ENCODE data around the gene DERA.
"Not testable (repeated sequence)": the region's sequence is repeated elsewhere in the genome, so short reads cannot be mapped to it uniquely, and the experiment has no call there.

DERA gene

DNA sequence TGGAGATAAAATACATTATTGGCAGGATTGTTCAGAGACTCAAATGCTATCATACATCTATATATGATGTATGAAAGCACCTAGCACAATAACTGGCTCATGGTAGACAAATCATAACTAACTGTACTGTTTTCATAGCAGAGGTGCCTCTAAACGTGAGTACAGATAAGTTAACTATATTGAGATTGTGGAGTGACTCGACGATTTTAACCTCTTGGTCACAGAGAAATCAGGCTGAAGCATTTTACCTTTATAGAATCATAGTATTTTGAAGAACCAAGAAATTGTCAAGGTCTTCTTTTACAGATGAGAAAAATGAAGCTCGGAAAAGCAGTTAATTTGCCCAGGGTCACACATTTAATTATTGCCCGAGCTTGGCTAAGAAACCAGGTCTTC is 666 bp upstream of the DERA start:
- DNase-seq = no peak

DNA sequence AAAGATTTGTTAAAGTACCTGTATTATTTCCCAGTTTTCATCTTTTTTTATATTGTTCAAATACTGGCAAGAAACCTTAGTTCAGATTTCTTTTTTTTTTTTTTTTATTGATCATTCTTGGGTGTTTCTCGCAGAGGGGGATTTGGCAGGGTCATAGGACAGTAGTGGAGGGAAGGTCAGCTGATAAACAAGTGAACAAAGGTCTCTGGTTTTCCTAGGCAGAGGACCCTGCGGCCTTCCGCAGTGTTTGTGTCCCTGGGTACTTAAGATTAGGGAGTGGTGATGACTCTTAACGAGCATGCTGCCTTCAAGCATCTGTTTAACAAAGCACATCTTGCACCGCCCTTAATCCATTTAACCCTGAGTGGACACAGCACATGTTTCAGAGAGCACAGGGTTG is 799 bp downstream of the DERA start:
- DNase-seq = not testable (repeated sequence)

DNA sequence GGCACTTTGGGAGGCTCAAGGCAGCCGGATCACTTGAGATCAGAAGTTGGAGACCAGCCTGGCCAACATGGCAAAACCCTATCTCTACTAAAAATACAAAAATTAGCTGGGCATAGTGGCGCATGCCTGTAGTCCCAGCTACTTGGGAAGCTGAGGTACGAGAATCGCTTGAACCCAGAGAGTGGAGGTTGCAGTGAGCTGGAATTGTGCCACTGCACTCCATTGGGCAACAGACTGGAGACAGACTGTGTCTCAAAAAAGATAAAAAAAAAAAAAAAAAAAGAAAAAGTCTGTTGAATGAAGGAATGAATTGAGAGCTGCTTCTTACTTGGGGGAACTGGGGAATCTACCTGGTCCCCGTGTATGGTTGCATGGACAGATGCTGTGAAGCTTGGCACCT is 3.0 kb downstream of the DERA start:
- not testable (repeated sequence) for DNase-seq

DNA sequence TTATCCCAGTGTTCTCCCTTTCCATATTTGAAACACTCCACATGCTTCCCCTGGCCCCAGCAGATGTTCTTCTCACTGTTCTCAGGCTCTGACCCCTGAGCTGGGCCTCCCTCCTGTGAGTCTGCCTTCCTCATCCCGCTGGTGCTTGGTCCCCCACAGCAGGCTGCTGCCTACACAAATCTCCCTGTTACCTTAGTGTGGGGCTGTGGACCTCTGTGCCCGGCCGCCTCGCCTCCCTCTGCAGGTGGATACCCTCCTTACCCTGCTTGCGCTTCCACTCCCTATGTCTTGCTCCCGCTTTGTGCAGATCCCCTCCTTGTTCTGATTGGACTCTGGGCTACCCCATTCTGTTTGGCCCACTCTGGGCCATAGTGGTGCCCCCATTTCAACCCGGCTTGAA is 6.9 kb downstream of the DERA start:
- no peak for DNase-seq

DNA sequence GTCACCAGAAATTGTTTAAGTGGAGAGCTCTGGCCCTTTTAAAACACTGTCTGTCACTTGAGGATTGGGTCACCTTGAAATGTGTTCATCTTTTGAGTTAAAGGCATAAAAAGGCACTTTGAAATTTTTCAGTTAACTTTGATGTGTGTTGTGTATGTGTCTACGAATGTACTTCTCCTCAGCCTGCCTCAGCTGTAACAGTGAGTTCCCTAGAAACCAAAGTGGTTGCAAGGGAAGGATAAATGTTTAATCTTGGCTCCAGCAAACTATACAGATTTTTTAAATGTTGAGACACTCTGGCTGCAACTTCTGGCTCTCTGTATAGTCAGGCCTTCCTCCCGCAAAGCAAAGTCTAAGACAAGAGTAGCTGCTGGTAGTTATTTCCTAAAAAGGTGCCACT is 8.3 kb downstream of the DERA start:
- no peak for DNase-seq

DNA sequence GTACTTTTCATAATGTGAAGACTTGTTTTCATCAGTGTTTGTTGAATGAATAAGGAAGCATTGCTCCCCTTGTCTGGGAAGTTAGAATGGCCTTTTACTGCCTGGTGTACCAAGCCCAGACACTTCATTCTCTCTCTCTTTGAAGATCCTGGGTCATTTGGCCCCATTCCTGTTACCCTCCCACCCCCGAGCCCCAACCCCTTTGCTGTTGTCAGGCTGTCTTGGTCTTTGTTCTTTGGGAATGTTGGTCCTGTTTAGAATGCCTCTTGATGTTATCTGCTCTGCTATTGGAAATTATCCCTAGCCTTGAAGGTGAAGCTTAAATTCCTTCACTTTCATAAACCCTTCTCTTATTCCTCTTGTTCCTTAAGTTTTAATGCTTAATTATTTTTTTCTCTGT is 13.8 kb downstream of the DERA start:
- DNase-seq = no peak

- DNase-seq = peak; percentile 26
These were observed 17.2 kb downstream of the DERA start for GRCh38 chr12:15928346-15928745.

GRCh38 chr12:15928870-15929571 is 17.9 kb downstream of the DERA start:
- no peak for DNase-seq

GRCh38 chr12:15931590-15932053 is 20.5 kb downstream of the DERA start:
- no peak for DNase-seq

DNA sequence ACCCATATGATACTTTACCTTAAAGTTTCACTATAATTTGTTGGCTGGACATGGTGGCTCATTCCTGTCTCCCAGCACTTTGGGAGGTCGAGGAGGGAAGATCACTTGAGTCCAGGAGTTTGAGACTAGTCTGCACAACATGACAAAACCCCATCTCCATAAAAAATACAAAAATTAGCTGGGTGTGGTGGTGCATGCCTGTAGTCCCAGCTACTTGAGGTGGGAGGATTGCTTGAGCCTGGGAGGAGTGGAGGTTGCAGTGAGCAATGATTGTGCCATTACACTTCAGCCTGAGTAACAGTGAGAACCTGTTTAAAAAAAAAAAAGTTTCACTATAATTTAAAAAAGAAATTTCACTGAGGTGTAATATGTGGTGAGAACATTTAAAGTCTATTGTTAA is 21.2 kb downstream of the DERA start:
- no peak for DNase-seq

DNA sequence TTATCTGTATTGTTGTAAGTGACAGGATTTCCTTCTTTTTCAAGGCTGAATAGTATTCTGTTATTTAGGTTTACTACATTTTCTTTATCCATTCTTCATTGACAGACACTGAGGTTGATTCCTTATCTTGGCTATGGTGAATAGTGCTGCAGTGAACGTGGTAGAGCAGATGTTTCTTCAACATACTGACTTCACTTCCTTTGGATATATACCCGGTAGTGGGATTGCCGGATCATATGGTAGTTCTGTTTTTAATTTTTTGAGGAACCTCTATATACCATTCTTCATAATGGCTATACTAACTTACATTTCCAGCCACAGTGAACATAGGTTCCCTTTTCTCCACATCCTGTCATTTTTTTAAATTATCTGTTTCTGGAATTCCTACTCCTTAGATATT is 21.8 kb downstream of the DERA start:
- no peak for DNase-seq

DNA sequence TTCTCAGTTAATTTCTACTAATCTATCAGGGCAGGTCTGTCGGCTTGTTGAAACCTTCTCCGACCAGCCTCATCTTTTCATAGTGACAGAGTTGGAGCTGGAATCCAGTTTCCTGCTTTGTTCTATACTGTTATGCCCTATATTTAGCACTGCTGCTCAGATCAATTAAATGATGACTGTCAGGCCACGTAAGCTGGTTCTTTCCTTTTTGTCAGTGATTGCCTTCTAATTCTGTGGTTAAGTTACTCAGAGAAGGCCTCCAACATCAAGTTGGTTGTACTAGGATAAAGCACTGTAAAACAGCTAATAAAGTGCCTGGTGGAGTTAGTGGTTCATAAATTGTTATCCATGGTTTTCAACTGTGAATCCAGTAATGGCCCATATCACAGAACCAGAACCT is 22.6 kb downstream of the DERA start:
- DNase-seq = no peak

GRCh38 chr12:15936751-15937150 is 25.6 kb downstream of the DERA start:
- no peak for DNase-seq

DNA sequence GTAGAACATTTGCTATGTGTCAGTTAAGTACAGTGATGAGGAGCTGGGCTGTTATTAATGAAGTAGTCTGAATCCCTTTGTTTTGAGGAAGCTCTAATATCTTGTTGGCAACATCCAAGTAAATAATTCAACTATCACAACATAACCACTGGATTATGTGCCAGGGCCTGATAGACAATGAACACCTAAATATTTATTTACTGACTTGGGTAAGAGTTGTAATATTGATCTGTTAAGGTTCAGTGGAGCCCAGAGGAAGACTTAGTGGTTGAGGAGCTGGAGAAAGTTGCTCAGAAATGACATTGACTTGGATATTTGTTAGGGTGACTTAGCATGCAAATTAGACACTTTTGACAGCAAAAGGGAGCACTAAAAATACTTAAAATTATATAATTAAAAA is 26.8 kb downstream of the DERA start:
- DNase-seq = no peak

DNA sequence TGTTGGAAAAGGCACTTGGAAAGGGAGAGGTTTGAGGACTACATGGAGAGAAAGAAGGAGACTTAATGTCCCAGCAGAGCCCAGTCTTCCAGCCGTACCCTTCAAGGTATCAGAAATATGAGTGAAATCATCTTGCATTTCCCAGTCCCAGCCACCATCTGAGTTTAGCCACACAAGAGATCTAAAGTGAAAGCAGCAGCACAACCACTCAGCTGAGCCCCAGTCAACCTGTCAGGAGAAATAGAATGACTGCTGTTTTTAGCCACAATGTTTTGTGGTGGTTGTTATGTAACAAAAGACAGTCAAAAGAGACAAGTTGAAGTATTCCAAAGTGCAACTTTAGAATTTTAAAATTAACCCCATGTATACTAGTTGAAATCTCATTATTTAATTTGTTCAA is 28.0 kb downstream of the DERA start:
- DNase-seq = no peak

DNA sequence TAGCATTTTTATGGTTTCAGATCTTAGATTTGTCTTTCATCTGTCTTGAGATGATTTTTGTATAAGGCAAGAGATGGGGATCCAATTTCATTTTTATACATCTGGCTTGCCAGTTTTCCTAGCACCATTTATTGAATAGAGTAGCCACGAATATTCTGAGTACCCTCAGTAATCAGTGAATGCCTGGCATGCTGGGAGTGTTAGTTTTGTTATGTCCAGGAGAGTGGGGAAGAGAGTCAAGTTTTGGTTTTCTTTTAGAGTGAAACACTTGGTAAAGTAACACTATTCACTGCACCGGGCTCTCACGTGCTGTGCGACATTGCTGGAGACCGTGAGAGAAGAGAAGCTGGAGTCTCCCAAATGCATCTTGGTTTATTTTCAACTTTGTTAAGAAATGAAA is 31.3 kb downstream of the DERA start:
- no peak for DNase-seq

GRCh38 chr12:15943519-15943918 is 32.4 kb downstream of the DERA start:
- not testable (repeated sequence) for DNase-seq

DNA sequence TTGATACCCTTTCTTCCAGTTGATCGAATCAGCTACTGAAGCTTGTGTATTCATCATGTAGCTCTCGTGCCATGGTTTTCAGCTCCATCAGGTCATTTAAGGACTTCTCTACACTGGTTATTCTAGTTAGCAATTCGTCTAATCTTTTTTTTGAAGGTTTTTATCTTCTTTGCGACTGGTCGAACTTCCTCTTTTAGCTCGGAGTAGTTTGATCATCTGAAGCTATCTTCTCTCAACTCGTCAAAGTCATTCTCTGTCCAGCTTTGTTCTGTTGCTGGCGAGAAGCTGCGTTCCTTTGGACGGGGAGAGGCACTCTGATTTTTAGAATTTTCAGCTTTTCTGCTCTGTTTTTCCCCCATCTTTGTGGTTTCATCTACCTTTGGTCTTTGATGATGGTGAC is 37.3 kb downstream of the DERA start:
- not testable (repeated sequence) for DNase-seq

DNA sequence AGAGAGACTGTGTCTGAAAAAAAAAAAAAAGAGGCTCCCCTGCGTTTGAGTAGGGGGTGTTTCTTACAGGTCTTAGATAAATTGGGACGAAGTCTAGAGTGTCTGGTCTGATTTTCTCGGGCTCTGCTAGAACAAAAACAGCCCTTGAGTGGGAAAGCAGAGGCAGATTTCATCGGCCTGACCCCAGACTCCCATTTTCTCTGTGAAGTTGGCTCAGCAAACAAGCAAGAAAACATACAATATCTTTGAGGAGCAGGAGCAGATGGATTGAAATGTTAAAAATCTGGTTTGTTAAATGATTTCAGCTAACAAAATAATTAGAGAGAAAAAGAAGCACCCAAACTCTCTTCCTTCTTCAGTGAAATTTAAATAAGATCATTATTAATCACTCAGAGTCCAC is 44.1 kb downstream of the DERA start:
- DNase-seq = no peak

GRCh38 chr12:15956010-15956409 is 44.9 kb downstream of the DERA start:
- no peak for DNase-seq

DNA sequence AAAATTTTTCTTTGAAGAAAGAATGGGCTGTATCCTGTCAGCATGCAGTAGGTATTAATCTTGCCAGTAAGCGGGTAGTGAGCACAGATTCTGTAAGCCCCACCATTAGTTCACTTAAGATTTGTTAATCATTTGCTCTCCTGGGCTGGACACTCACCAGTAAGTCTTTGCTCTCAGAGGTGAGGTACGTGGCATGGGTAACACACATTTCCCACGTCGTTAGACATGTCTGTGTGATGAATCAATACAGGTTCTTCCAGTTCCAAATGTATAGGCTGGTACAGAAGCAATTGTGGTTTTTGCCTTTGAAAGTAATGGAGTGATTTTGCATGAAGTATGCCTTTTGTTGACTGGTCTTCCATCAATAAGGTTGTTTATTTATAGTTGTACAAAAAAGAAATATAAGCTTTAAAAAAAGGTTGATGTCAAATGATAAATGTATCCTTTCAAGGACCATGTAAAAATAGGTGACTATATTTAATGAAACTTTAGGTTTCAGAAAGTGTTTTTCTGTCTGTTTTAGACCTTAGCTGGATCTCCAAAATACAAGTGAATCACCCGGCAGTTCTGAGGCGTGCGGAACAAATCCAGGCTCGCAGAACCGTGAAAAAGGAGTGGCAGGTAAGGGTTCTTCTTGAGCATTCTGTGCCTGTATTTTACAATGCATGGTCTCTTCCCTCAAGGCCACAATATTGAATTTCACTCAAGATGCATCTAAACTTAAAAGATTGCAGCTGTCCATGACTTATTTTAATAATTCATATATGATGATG is 45.5 kb downstream of the DERA start:
- DNase-seq = no peak

GRCh38 chr12:15962760-15963159 is 51.6 kb downstream of the DERA start:
- no peak for DNase-seq

GRCh38 chr12:15963271-15963670 is 52.1 kb downstream of the DERA start:
- no peak for DNase-seq

DNA sequence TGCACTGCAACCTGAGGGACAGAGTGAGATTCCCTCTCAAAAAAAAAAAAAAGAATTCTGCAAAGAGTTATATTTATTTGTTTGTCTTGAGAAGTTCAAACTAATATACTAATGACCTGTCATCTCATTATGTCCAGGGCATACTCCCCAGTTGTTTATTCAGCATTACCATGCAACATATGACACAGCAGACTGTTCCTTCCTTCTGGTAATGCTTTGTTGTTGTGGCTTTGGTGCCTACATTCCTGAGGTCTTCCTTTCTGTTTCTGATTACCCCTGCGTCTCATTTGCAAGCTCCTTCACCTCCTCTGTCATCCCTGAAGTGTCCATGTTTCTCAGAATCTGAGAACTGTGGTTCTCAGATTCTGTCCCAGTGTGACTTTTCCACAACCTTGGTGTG is 55.3 kb downstream of the DERA start:
- no peak for DNase-seq

GRCh38 chr12:15967053-15967452 is 55.9 kb downstream of the DERA start:
- not testable (repeated sequence) for DNase-seq
